IMR-90 (cell line): ENCODE data around the gene R3HDML. TPM values are rescaled to one million over a fixed set of nuclear protein-coding genes. Genes with fewer than 3 reads are reported as not detected.
"Not testable (repeated sequence)": the region's sequence is repeated elsewhere in the genome, so short reads cannot be mapped to it uniquely, and the experiment has no call there.

Source experiments
- ATAC-seq: fragments of 200-7000 bp; cut with Tn5 transposase; 2 replicates; pipeline ENCODE4 v1.9.1; 2020; ENCODE audit warnings: low read depth, mild to moderate bottlenecking, moderate library complexity
- BruUV-seq: library from RNA; stranded (reverse); fragments of 400-500 nt; replicated peaks from 2 replicates; lab custom pipeline; 2021; lab: Mats Ljungman, UMichigan
- CTCF ChIA-PET: fragments of 300-600 bp; formaldehyde crosslinking; extraction: SDS; loops from one replicate; lab custom pipeline; 2021; ENCODE audit warnings: antibody characterized with exemption; lab: Yijun Ruan, JAX
- POLR2A ChIA-PET: fragments of 300-600 bp; sonication (Branson Sonifier 250); formaldehyde crosslinking; loops from one replicate; lab custom pipeline; 2022; ENCODE audit warnings: antibody characterized with exemption; ENCODE audit not compliant: unreplicated experiment; lab: Charles Lee
- DNase-seq: peaks from one replicate; pipeline ENCODE4 v3.0.0; 2013
- H2AFZ ChIP-seq: replicated peaks from 2 replicates; pipeline ENCODE3; 2013; ENCODE audit warnings: low read length, mild to moderate bottlenecking; ENCODE audit not compliant: poor library complexity
- H2AK5ac ChIP-seq: 2 replicates; pipeline ENCODE4 v1.6.1; 2013; ENCODE audit warnings: low read depth, low read length, inconsistent platforms
- H2AK9ac ChIP-seq: replicated peaks from 2 replicates; pipeline ENCODE3; 2013; ENCODE audit warnings: mild to moderate bottlenecking, low read depth, low read length, moderate library complexity; ENCODE audit not compliant: poor library complexity
- H2BK120ac ChIP-seq: 2 replicates; pipeline ENCODE4 v1.6.1; 2013; ENCODE audit warnings: low read depth, low read length, inconsistent platforms
- H2BK15ac ChIP-seq: 3 replicates; pipeline ENCODE4 v1.6.1; 2013; ENCODE audit warnings: low read depth, low read length, inconsistent platforms
- H2BK20ac ChIP-seq: 2 replicates; pipeline ENCODE4 v1.6.1; 2013; ENCODE audit warnings: low read depth, mild to moderate bottlenecking, inconsistent platforms, low read length, moderate library complexity
- H2BK5ac ChIP-seq: 2 replicates; pipeline ENCODE4 v1.6.1; 2013; ENCODE audit warnings: mild to moderate bottlenecking, low read depth, low read length, inconsistent platforms; ENCODE audit not compliant: poor library complexity, severe bottlenecking
- H3K14ac ChIP-seq: replicated peaks from 2 replicates; pipeline ENCODE4 v1.6.1; 2013; ENCODE audit warnings: low read depth, low read length, inconsistent platforms
- H3K18ac ChIP-seq: 2 replicates; pipeline ENCODE4 v1.6.1; 2013; ENCODE audit warnings: low read depth, low read length, control low read depth
- H3K23ac ChIP-seq: 2 replicates; pipeline ENCODE4 v1.6.1; 2013; ENCODE audit warnings: low read depth, low read length, inconsistent platforms
- H3K27ac ChIP-seq: 2 replicates; pipeline ENCODE4 v1.5.1; 2013; ENCODE audit warnings: mild to moderate bottlenecking, control low read depth, low read length; ENCODE audit not compliant: insufficient read depth
- H3K27me3 ChIP-seq: 2 replicates; pipeline ENCODE4 v1.6.1; 2013; ENCODE audit warnings: low read length; ENCODE audit not compliant: control insufficient read depth, insufficient read depth
- H3K36me3 ChIP-seq: 2 replicates; pipeline ENCODE4 v1.6.1; 2013; ENCODE audit warnings: low read length, mixed read lengths; ENCODE audit not compliant: control insufficient read depth, insufficient read depth
- H3K4ac ChIP-seq: 2 replicates; pipeline ENCODE4 v1.6.1; 2013; ENCODE audit warnings: low read depth, low read length, inconsistent platforms
- H3K4me1 ChIP-seq: 2 replicates; pipeline ENCODE4 v1.6.1; 2013; ENCODE audit warnings: low read length, mixed read lengths; ENCODE audit not compliant: control insufficient read depth, insufficient read depth
- H3K4me2 ChIP-seq: 2 replicates; pipeline ENCODE4 v1.6.1; 2013; ENCODE audit warnings: low read depth, mild to moderate bottlenecking, control low read depth, low read length, moderate library complexity
- H3K4me3 ChIP-seq: 2 replicates; pipeline ENCODE4 v1.5.1; 2013; ENCODE audit warnings: low read depth, mild to moderate bottlenecking, control low read depth, low read length, moderate library complexity; ENCODE audit not compliant: insufficient read depth
- H3K56ac ChIP-seq: 2 replicates; pipeline ENCODE4 v1.6.1; 2013; ENCODE audit warnings: low read length, inconsistent platforms; ENCODE audit not compliant: insufficient read depth; ENCODE audit errors: extremely low read depth
- H3K79me1 ChIP-seq, 2 experiments: 2 replicates each; pipeline ENCODE4 v1.6.1; 2013; ENCODE audit warnings: low read length in 2 of 2, inconsistent platforms in 1 of 2, low read depth in 1 of 2
- H3K9ac ChIP-seq: 2 replicates; pipeline ENCODE4 v1.6.1; 2013; ENCODE audit warnings: low read depth, low read length, control low read depth
- H3K9me1 ChIP-seq: 2 replicates; pipeline ENCODE4 v1.6.1; 2013; ENCODE audit warnings: low read length, inconsistent platforms; ENCODE audit not compliant: insufficient read depth
- H3K9me3 ChIP-seq: 2 replicates; pipeline ENCODE4 v1.6.1; 2013; ENCODE audit warnings: low read length; ENCODE audit not compliant: control insufficient read depth, insufficient read depth
- H4K20me1 ChIP-seq: 2 replicates; pipeline ENCODE4 v1.6.1; 2013; ENCODE audit warnings: low read length, inconsistent platforms; ENCODE audit not compliant: insufficient read depth
- H4K5ac ChIP-seq: 2 replicates; pipeline ENCODE4 v1.6.1; 2013; ENCODE audit warnings: mild to moderate bottlenecking, low read depth, low read length, control low read depth
- H4K8ac ChIP-seq, 2 experiments: 2 replicates each; pipeline ENCODE4 v1.6.1; 2013; ENCODE audit warnings: low read depth in 2 of 2, low read length in 2 of 2, control low read depth in 1 of 2, inconsistent platforms in 1 of 2
- H4K91ac ChIP-seq: 2 replicates; pipeline ENCODE4 v1.6.1; 2013; ENCODE audit warnings: low read depth, low read length, inconsistent platforms; ENCODE audit not compliant: insufficient read depth
- WGBS, 2 experiments: methylation state at CpG; one replicate each; pipeline versions ENCODE4 v1.1.5 to v1.1.7; 2013; ENCODE audit warnings: missing lambda C conversion rate in 2 of 2; ENCODE audit not compliant: insufficient read length in 1 of 2; ENCODE audit errors: extremely low coverage in 2 of 2; 5-methylcytosine and 5-hydroxymethylcytosine counted together
- dilution Hi-C: fragments of 300-500 bp; cut with HindIII; formaldehyde crosslinking; loops from one replicate; pipeline ENCODE4 v1.14.3; 2018; ENCODE audit warnings: low sequenced_read_pairs; ENCODE audit not compliant: unreplicated experiment
- in situ Hi-C: fragments of 300-500 bp; cut with MboI; formaldehyde crosslinking; loops from 3 replicates; pipeline ENCODE4 v1.14.3; 2019; ENCODE audit warnings: low sequenced_read_pairs, inconsistent platforms, mixed read lengths
- intact Hi-C: fragments of 100-400 bp; cut with micrococcal nuclease; formaldehyde crosslinking; loops from 2 replicates; pipeline ENCODE4 v1.10.0; 2022
- polyA plus RNA-seq, 3 experiments: library from polyadenylated mRNA; depleted of rRNA; stranded (reverse); fragments of >200 nt; gene quantifications; 2 replicates each; pipeline ENCODE4 v1.2.3, GENCODE V29; 2012; ENCODE audit warnings: low replicate concordance in 1 of 3
- total RNA-seq: library from RNA; depleted of rRNA; stranded (reverse); fragments of >200 nt; gene quantifications from 2 replicates; pipeline ENCODE4 v1.2.3, GENCODE V29; 2012

R3HDML gene
- total and polyA plus RNA-seq, 2 of the 4 experiments (the other 2 are of a cell fraction), result not detected

- H3K9me1 ChIP-seq, H2AK9ac ChIP-seq, H3K4me2 ChIP-seq, H3K23ac ChIP-seq, H3K18ac ChIP-seq, BruUV-seq, H3K14ac ChIP-seq, H3K4me3 ChIP-seq, H3K79me1 ChIP-seq, H2BK15ac ChIP-seq, H4K8ac ChIP-seq, ATAC-seq, H4K91ac ChIP-seq, H3K27ac ChIP-seq, H2BK120ac ChIP-seq, H3K4ac ChIP-seq, CTCF ChIA-PET, H4K5ac ChIP-seq, H3K4me1 ChIP-seq, DNase-seq, H2BK20ac ChIP-seq, H2BK5ac ChIP-seq, dilution Hi-C loops, H4K20me1 ChIP-seq, in situ Hi-C loops, H3K9ac ChIP-seq, H3K36me3 ChIP-seq, H3K56ac ChIP-seq, intact Hi-C loops, H3K9me3 ChIP-seq, H2AFZ ChIP-seq, H2AK5ac ChIP-seq: not testable (repeated sequence)
- WGBS, 2 experiments, result 62% methylated on average over 3 of the region's 10 CpGs; no CpG with 5 or more reads in 1 of the 2 experiments
- peaks cover 17% of the 10 kb centered on the region for H3K27me3 ChIP-seq
- POLR2A ChIA-PET, result interaction anchor here (0.6 kb wide), 1 partner anchor 624 kb away, joined by 3 read pairs; no protein-coding TSS in a partner anchor
These were observed 9.1 kb downstream of the R3HDML start for GRCh38 chr20:44345941-44346340.
